H9 (cell line): ENCODE data around the gene NXPH4. TPM values are rescaled to one million over a fixed set of nuclear protein-coding genes. Genes with fewer than 3 reads are reported as not detected.
A peak's percentile ranks its signal among the peaks of the same experiment; 100 is the strongest.

Source experiments
- DNase-seq: peaks from one replicate; pipeline ENCODE4 v3.0.0-alpha.2; 2017
- H2AFZ ChIP-seq: one replicate; pipeline ENCODE4 v1.6.1; 2013; ENCODE audit warnings: mild to moderate bottlenecking, low read length, control low read depth, moderate library complexity
- H2AK5ac ChIP-seq: 2 replicates; pipeline ENCODE4 v1.6.1; 2013; ENCODE audit warnings: low read length, control low read depth, mixed read lengths; ENCODE audit not compliant: insufficient read length
- H2BK120ac ChIP-seq: one replicate; pipeline ENCODE4 v1.6.1; 2013; ENCODE audit warnings: low read depth, mild to moderate bottlenecking, low read length, control low read depth, inconsistent platforms; ENCODE audit not compliant: poor library complexity, severe bottlenecking
- H2BK12ac ChIP-seq: 2 replicates; pipeline ENCODE4 v1.6.1; 2013; ENCODE audit warnings: low read length, control low read depth, mixed read lengths, low read depth; ENCODE audit not compliant: insufficient read length
- H2BK15ac ChIP-seq: 2 replicates; pipeline ENCODE4 v1.6.1; 2013; ENCODE audit warnings: low read depth, low read length, control low read depth
- H2BK20ac ChIP-seq: one replicate; pipeline ENCODE4 v1.6.1; 2013; ENCODE audit warnings: low read depth, mild to moderate bottlenecking, low read length, control low read depth, inconsistent platforms; ENCODE audit not compliant: poor library complexity, severe bottlenecking
- H2BK5ac ChIP-seq: 2 replicates; pipeline ENCODE4 v1.6.1; 2013; ENCODE audit warnings: low read length, control low read depth, mixed read lengths; ENCODE audit not compliant: insufficient read length
- H3K14ac ChIP-seq: 2 replicates; pipeline ENCODE4 v1.6.1; 2013; ENCODE audit warnings: low read length, control low read depth; ENCODE audit not compliant: insufficient read depth
- H3K18ac ChIP-seq: 2 replicates; pipeline ENCODE4 v1.6.1; 2013; ENCODE audit warnings: low read depth, mild to moderate bottlenecking, mixed read lengths, low read length, control low read depth; ENCODE audit not compliant: insufficient read length
- H3K23ac ChIP-seq: 2 replicates; pipeline ENCODE4 v1.6.1; 2013; ENCODE audit warnings: low read length, control low read depth, mixed read lengths, low read depth; ENCODE audit not compliant: insufficient read length
- H3K23me2 ChIP-seq: 2 replicates; pipeline ENCODE4 v1.6.1; 2013; ENCODE audit warnings: low read depth, mild to moderate bottlenecking, mixed read lengths, low read length, control low read depth; ENCODE audit not compliant: insufficient read length, poor library complexity, severe bottlenecking
- H3K27ac ChIP-seq: 2 replicates; pipeline ENCODE4 v1.5.1; 2013; ENCODE audit warnings: low read length, control low read depth, mixed read lengths, low read depth; ENCODE audit not compliant: insufficient read length
- H3K27me3 ChIP-seq: 2 replicates; pipeline ENCODE4 v1.6.1; 2013; ENCODE audit warnings: low read length, control low read depth, inconsistent platforms; ENCODE audit not compliant: insufficient read depth
- H3K4ac ChIP-seq: 2 replicates; pipeline ENCODE4 v1.6.1; 2013; ENCODE audit warnings: low read depth, mild to moderate bottlenecking, control low read depth, inconsistent platforms, low read length, moderate library complexity
- H3K4me1 ChIP-seq: 2 replicates; pipeline ENCODE4 v1.6.1; 2013; ENCODE audit warnings: low read length, control low read depth, inconsistent platforms; ENCODE audit not compliant: insufficient read depth
- H3K4me2 ChIP-seq: 2 replicates; pipeline ENCODE4 v1.6.1; 2013; ENCODE audit warnings: low read length, control low read depth, mixed read lengths; ENCODE audit not compliant: insufficient read length, insufficient read depth
- H3K56ac ChIP-seq: 2 replicates; pipeline ENCODE4 v1.6.1; 2013; ENCODE audit warnings: low read depth, mild to moderate bottlenecking, mixed read lengths, low read length, control low read depth; ENCODE audit not compliant: insufficient read length
- H3K79me1 ChIP-seq: 2 replicates; pipeline ENCODE4 v1.6.1; 2013; ENCODE audit warnings: low read depth, mild to moderate bottlenecking, moderate library complexity, low read length, control low read depth, inconsistent platforms; ENCODE audit not compliant: insufficient read depth, poor library complexity, severe bottlenecking
- H3K79me2 ChIP-seq: 2 replicates; pipeline ENCODE4 v1.6.1; 2013; ENCODE audit warnings: low read length, control low read depth, inconsistent platforms; ENCODE audit not compliant: insufficient read depth
- H3K9ac ChIP-seq: 2 replicates; pipeline ENCODE4 v1.6.1; 2013; ENCODE audit warnings: low read length, control low read depth, mixed read lengths; ENCODE audit not compliant: insufficient read length; ENCODE audit errors: extremely low read depth
- H3K9me3 ChIP-seq: one replicate; pipeline ENCODE4 v1.6.1; 2013; ENCODE audit warnings: low read depth, low read length, inconsistent platforms; ENCODE audit not compliant: control insufficient read depth
- H3T11ph ChIP-seq: one replicate; pipeline ENCODE4 v1.6.1; 2013; ENCODE audit warnings: mild to moderate bottlenecking, low read length, control low read depth, inconsistent platforms
- H4K20me1 ChIP-seq: one replicate; pipeline ENCODE4 v1.6.1; 2013; ENCODE audit not compliant: control insufficient read depth, insufficient read length, insufficient read depth
- H4K5ac ChIP-seq: 2 replicates; pipeline ENCODE4 v1.6.1; 2013; ENCODE audit warnings: low read depth, mild to moderate bottlenecking, mixed read lengths, low read length, control low read depth; ENCODE audit not compliant: insufficient read length
- H4K8ac ChIP-seq: replicated peaks from 2 replicates; pipeline ENCODE4 v1.6.1; 2013; ENCODE audit warnings: low read length, control low read depth, mixed read lengths, low read depth; ENCODE audit not compliant: insufficient read length
- H4K91ac ChIP-seq: 2 replicates; pipeline ENCODE4 v1.6.1; 2013; ENCODE audit warnings: low read depth, mild to moderate bottlenecking, moderate library complexity, mixed read lengths, low read length, control low read depth; ENCODE audit not compliant: insufficient read length
- H3K27ac Mint-ChIP-seq, 3 experiments: 2 replicates in 2 of 3; 3 replicates in 1 of 3; pipeline ENCODE4 v1.8.0; 2020 to 2021; ENCODE audit warnings: mixed read lengths in 3 of 3, mild to moderate bottlenecking in 1 of 3, moderate library complexity in 1 of 3
- H3K27me3 Mint-ChIP-seq: 2 replicates; pipeline ENCODE4 v1.8.0; 2021; ENCODE audit warnings: low read depth, mild to moderate bottlenecking, moderate library complexity, mixed read lengths
- H3K36me3 Mint-ChIP-seq, 3 experiments: 2 replicates in 2 of 3; 3 replicates in 1 of 3; pipeline ENCODE4 v1.8.0; 2020 to 2021; ENCODE audit warnings: low read depth in 3 of 3, mixed read lengths in 3 of 3; ENCODE audit not compliant: insufficient read depth in 1 of 3
- H3K4me1 Mint-ChIP-seq, 2 experiments: 2 replicates each; pipeline ENCODE4 v1.8.0; 2020; ENCODE audit warnings: mixed read lengths in 2 of 2
- H3K4me3 Mint-ChIP-seq, 2 experiments: 2 replicates in 1 of 2; 3 replicates in 1 of 2; pipeline ENCODE4 v1.8.0; 2020 to 2021; ENCODE audit warnings: mild to moderate bottlenecking in 2 of 2, mixed read lengths in 2 of 2, moderate library complexity in 1 of 2
- H3K9me3 Mint-ChIP-seq, 2 experiments: 2 replicates in 1 of 2; 3 replicates in 1 of 2; pipeline ENCODE4 v1.8.0; 2020; ENCODE audit warnings: mild to moderate bottlenecking in 2 of 2, mixed read lengths in 2 of 2, moderate library complexity in 1 of 2
- CTCF ChIP-seq: fragments of 200-600 bp; sonication (generic); conservative IDR thresholded peaks from 3 replicates; pipeline ENCODE4 v1.8.0; 2021; ENCODE audit warnings: antibody characterized with exemption, mild to moderate bottlenecking
- WGBS: extraction: QIAGEN DNeasy Blood & Tissue Kit; methylation state at CpG from one replicate; pipeline ENCODE4 v1.1.7; 2013; ENCODE audit warnings: missing lambda C conversion rate, low lambda C conversion rate, mixed read lengths; ENCODE audit not compliant: insufficient read length; ENCODE audit errors: extremely low coverage; 5-methylcytosine and 5-hydroxymethylcytosine counted together
- total RNA-seq: library from RNA; stranded (reverse); gene quantifications from 2 replicates; pipeline ENCODE4 v1.2.1, GENCODE V29; 2021

NXPH4 gene
- total RNA-seq, 1 experiment from 2014 or later: 2.1 TPM

GRCh38 chr12:57212701-57213057, 3.9 kb upstream of the NXPH4 start:
- Histone ChIP-seq H4K8ac (no peak overlapping the region), H2AK5ac (no peak overlapping the region), H3K4ac (no peak overlapping the region), H3K4me2 (no peak overlapping the region), H3K56ac (no peak overlapping the region), H3K14ac (no peak overlapping the region), H2BK15ac (no peak overlapping the region), H3K27me3 (peaks cover 21% of the 10 kb centered on the region), H2AFZ (no peak overlapping the region), H3K23me2 (peaks cover 7% of the 10 kb centered on the region), H3K9me3 (no peaks in the 10 kb centered on the region), H2BK20ac (no peak overlapping the region), H3K79me2 (no peaks in the 10 kb centered on the region), H3K27ac (no peak overlapping the region), H3K18ac (no peak overlapping the region), H3K79me1 (no peaks in the 10 kb centered on the region), H2BK12ac (no peak overlapping the region), H3K4me1 (peaks cover 8% of the 10 kb centered on the region), H2BK5ac (no peak overlapping the region), H4K20me1 (peaks cover 2% of the 10 kb centered on the region), H3K23ac (no peak overlapping the region), H3K9ac (no peak overlapping the region), H3T11ph (no peak overlapping the region), H4K5ac (no peak overlapping the region), H4K91ac (no peak overlapping the region), H2BK120ac (no peak overlapping the region)
- no peak for TF ChIP-seq CTCF
- Mint-ChIP-seq H3K4me1 (peaks cover 33% of the 10 kb centered on the region in 2 experiments), H3K9me3 (no peaks in the 10 kb centered on the region), H3K4me3 (no peak overlapping the region), H3K27me3 (peaks cover 39% of the 10 kb centered on the region), H3K36me3 (peaks cover 24 to 42% (median 38%) of the 10 kb centered on the region in 3 experiments), H3K27ac (peak overlapping the region; percentile 57 to 89 (median 61); a peak in 3 of 7 replicates)
- no CpG with 5 or more reads among the region's 7 CpGs for WGBS
- DNase-seq: no peak
